HG02571 (cell line): ENCODE measurements around the gene TMEM126A.
A peak's percentile ranks its signal among the peaks of the same experiment; 100 is the strongest.
"Not testable (repeated sequence)": the region's sequence is repeated elsewhere in the genome, so short reads cannot be mapped to it uniquely, and the experiment has no call there.

Experiments
- ATAC-seq: cut with Tn5 transposase; IDR thresholded peaks from one replicate; pipeline ENCODE4 v1.9.1; 2021; ENCODE audit warnings: mild to moderate bottlenecking, moderate library complexity; ENCODE audit not compliant: unreplicated experiment

Gene TMEM126A

DNA sequence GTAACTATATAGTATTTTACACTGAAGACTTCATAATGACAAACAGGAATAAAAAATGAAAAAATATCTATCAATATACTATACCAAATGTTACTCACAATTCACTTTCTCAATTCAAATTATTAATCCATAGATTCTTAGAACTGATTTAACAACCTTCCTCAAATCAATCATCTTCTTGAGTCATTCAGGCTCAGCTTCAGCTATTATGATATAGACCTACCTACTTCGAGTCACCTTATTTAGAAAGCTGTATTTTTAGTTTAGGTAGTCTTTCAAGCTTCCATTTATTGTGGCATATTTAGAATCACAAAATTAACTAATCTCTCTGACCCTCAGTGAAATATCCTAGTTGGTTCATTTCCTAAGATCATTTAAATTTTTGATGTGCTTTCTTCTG, 9.0 kb downstream of the TMEM126A start:
- no peak for ATAC-seq

DNA sequence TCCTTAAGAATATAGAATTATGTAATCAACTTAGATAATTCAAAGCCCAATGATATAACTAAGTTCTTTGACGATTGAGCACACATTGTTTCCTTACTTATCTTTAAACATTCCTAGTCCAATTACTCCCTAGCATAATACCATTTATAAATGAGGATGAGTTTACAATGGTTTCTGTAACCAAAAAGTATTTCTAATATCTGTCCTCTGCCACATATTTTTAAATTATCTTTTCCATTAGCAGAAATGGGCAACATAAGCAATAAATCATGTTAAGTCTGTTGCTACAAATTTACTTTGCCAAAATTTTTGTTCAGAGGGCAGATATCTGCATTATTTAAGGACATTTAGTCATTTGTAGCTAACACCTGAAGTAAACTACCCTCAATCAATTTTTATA, 10.4 kb downstream of the TMEM126A start:
- no peak for ATAC-seq

DNA sequence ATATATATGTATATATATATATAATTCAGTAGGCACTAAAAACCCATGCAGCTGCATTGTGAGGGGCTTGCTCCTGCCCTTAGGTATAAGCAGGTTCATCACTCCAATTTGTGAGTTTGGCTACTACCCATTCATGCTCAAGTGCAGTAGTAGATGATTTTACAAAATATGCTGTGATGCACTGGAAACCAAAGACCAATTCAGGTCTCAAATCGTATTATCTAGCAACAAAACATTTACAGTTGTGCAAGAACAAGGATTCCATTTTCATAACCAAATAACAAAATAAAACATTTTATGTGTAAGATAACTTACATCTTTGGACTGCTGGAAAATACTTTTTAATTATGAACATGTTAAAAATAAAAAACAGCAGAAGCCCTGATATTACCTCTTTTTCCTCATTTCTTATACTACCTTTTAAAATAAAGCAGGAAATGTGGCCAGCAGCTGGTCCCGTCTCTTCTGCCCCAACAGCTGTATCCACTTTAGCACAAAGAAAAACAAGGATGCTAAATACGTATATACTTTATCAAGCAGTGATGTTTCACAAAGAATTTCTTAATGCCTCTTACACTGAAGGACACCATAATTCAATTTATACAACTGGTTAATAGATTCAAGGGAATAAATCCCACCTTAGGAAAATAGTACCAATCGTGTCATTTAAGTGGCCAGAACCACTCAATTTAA, 14.4 kb downstream of the TMEM126A start:
- ATAC-seq: no peak

DNA sequence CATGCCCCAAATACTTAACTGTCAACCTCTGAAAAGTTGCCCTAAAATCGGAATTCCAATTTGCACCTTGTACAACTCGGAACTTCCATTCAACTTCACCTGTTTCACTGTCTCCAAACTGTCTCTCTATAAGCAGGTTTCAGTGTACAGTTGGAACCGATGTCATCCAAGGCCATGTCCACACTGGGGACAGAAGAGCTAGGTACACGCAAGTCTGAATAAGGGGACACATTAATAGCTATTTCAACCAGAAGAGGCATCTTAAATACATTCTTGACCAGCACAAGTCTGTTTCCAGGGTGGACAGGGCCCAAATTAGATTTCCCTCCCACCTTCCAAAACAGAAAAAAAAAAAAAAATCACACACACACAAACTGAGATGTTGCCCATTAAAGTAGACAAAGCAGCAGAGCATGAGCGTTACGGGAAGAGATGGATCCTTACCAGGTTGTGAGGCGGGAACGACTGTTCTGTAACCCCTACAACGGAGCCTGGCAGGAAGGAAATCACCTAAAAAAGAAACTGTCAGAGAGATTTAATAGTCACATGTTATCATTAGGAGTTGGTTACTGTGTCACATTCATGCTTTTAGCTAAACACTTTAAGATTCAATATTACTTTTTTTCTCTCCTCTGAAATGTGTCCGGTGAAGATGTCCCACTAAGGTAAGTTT, 15.4 kb downstream of the TMEM126A start:
- ATAC-seq: no peak

GRCh38 chr11:85663753-85664614, 16.2 kb downstream of the TMEM126A start:
- ATAC-seq: peak; percentile 70

DNA sequence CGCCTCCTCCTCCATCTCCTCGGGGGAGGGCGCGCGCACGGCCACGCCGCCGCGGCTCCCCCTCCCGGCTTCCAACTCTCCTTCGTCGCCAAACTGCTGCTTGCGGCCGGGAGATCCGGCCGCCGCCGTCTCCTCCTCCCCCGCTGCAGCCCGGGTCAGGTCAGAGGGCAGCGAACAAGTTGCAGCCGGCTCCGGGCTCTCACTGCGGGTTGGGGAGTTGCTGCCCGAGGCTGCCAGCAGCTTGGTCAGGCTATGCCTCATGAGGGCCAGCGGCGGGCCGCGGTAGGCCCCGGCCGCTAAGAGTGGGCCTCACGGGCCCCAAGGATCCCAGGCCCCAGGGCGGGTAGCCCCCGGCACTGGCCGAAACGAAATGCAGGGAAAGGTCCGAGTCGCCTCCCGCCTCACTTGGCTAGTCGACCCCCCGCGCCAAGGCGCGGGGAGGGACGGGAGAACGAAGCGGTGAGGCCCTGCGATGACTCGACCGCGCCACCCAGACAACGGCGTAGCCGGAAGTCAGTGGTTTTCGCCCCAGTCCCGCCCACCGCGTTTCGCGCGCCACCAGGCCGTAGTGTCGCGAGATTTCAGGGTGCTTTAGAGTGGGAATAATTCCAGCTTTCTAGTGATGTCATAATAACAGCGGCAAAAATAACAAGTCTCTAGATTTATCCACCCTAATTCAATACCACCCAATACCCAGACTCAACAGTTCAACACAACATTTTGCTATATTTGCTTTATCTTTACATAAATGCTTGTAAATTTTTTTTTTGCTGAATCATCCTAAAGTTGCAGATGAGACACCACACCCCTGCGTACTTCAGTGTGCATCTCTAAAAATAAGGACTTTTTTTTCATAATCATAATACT, 17.1 kb downstream of the TMEM126A start, which contains the start of gene CREBZF:
Gene CREBZF (minus strand): TSS at position 515 of the 867 bp plus-strand sequence. CDS start 254 bp downstream, at position 261.
- peak; percentile 84 for ATAC-seq

DNA sequence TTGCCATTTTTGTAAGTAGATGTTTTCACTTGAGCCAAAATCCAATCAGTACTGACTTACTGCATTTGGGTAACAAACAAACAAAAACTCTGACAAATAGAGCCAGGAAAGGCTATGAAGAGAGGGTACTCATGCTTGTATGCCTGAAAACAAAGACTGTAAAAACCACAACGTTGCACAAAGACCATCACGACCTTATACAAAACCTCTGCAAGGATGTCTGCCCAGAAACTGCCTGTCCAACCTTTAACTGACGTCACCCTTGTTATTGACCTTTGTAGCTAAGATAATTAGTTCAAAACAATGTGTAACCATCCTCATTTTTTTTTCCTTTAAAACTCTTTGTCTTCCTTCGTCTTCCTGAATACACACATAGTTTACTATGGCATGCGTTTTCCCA, 18.0 kb downstream of the TMEM126A start:
- no peak for ATAC-seq

DNA sequence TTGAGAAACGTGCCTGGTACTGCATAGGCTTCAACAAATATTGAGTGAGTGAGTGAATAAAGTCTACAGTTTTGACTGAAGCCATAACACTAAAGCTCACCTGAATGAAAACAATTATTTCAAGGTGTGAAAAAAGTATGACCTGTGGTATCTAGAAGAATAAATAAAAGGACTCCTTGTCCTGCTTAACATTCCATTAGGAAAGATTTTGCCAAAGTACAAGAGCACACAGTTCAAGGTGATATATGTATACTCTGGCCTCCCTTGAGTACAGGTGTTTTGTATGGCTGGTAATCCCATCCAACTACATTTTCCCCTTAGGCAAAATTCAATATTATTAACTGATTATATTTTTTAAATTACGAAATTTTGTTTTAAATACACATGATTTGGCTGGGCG, 18.9 kb downstream of the TMEM126A start:
- ATAC-seq: no peak

- ATAC-seq: no peak
Observed at GRCh38 chr11:85668157-85668556, 20.4 kb downstream of the TMEM126A start.

DNA sequence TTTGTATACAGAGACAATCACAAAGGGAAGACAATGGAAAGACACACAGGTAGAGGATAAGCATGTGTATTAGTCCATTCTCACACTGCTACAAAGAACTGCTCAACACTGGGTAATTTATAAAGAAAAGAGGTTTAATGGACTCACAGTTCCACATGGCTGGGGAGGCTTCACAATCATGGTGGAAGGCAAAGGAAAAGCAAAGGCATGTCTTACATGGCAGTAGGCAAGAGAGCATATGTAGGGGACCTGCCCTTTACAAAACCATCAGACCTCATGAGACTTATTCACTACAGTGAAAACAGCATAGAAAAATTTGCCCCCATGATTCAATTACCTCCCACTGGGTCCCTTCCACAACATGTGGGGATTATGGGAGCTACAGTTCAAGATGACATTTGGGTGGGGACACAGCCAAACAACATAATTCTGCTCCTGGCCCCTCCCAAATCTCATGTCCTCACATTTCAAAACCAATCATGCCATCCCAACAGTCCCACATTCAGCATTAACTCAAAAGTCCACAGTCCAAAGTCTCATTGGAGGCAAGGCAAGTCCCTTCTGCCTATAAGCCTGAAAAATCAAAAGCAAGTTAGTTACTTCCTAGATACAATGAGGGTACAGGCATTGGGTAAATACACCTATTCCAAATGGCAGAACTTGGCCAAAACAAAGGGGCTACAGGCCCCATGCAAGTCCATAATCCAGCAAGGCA, 23.3 kb downstream of the TMEM126A start:
- not testable (repeated sequence) for ATAC-seq

GRCh38 chr11:85672105-85672902, 24.5 kb downstream of the TMEM126A start:
- no peak for ATAC-seq

DNA sequence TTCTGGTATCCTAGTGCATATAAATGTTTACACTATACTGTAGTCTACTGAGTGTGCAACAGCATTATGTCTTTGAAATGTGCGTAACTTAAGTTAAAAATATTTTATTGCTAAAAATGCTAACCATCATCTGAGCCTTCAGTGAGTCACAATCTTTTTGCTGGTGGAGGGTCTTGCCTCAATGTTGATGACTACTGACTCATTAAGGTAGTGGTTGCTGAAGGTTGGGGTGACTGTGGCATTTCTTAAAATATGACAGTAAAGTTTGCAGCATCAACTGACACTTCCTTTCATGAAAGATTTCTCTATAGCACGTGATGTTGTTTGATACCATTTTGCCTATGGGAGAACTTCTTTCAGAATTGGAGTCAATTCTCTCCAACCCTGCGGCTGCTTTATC, 25.6 kb downstream of the TMEM126A start:
- no peak for ATAC-seq

- ATAC-seq: no peak
Observed at GRCh38 chr11:85679576-85679975, 31.8 kb downstream of the TMEM126A start.

- no peak for ATAC-seq
Observed at GRCh38 chr11:85680897-85681296, 33.1 kb downstream of the TMEM126A start.

DNA sequence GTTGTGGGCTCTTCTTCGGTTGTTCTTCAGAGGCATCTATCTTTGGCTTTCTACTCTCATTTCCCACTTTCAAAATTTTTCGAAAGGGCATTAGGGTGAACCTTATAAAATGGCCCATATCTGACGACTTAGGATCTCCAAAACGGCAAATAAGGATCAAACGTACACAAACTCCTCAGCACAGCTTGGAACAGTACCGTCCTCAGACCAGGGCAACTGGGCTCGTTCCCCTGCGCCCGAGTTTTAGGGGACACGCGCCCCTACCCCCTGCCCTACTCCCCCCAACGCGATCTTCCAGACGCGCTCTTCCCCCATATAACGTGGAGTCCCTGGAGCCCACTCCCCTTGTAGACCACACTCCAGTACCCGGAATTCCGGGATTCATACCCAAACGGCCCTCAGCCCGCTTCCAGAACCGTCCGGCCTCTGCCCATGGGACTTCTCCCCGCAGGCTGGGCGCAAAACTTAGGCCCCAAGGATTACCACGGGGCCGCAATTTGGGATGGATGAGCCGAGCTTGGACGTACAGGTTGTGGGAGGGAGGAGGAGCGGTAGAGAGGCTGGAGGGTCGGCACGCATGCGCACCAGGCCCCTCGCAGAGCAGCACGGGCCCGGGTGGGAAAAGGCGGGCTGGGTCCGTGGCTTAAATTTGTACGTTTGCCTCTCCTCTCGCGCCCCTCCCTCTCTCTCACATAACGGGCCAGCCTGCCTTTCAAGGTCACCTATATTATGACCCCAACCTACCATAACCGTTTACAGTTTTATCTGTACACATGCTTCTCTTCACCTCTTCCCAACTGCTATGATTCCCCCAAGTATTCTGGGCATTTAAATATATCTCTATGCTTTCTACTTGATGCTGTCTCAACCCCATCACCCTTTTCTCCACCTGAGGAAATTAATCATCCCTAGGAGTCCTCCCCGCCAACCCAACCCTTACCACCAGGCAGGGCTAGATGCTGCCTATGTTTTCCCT, 34.9 kb downstream of the TMEM126A start:
- ATAC-seq: peak; percentile 84

- no peak for ATAC-seq
Observed at GRCh38 chr11:85685125-85685819, 37.5 kb downstream of the TMEM126A start.

- no peak for ATAC-seq
Observed at GRCh38 chr11:85685820-85686459, 38.2 kb downstream of the TMEM126A start, which contains the start of gene CCDC89. Gene CCDC89, minus strand, starts transcription at chr11:85686195. Its CDS starts 65 bp downstream, at chr11:85686130.
